Activated T-cell treated with anti-CD3 and anti-CD28 coated beads, Interleukin-2, amount 50 U/mL, for 48 hours (primary cell): ENCODE measurements around the gene LRRN2.
"Not testable (repeated sequence)": the region's sequence is repeated elsewhere in the genome, so short reads cannot be mapped to it uniquely, and the experiment has no call there.

Experiments
- DNase-seq, 2 experiments: peaks; one replicate each; pipeline ENCODE4 v3.0.0-alpha.2; 2020

The LRRN2 gene

DNA sequence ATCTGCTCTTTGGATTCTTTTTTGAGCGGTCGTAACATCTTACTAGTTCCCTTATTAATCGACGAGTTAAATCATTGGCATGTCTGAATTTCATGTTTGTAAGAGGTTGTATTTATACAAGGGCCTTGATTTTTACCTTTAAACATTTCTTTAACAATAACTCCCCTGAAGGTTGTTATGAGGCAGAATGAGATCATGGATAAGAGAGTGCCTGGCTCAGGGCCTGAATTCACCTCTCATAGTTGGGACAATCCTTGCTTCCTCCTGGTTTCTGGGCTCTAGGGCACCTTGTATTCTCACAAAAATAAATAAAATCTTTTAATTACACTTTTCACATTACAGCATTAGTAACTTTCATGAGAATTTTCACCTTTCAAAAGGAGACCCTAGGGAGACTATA is 113.9 kb downstream of the LRRN2 start:
- no peak for DNase-seq

GRCh38 chr1:204571128-204571527 is 114.4 kb downstream of the LRRN2 start:
- no peak for DNase-seq

GRCh38 chr1:204570021-204570420 is 115.5 kb downstream of the LRRN2 start:
- not testable (repeated sequence) for DNase-seq

GRCh38 chr1:204569478-204569877 is 116.1 kb downstream of the LRRN2 start:
- no peak for DNase-seq

GRCh38 chr1:204568576-204569315 is 116.8 kb downstream of the LRRN2 start:
- no peak for DNase-seq
